Effector CD4-positive, alpha-beta T cell (primary cell): ENCODE data around the gene TEKT4. TPM values are rescaled to one million over a fixed set of nuclear protein-coding genes. Genes with fewer than 3 reads are reported as not detected.
"Not testable (repeated sequence)": the region's sequence is repeated elsewhere in the genome, so short reads cannot be mapped to it uniquely, and the experiment has no call there.

ENCODE experiments used
- DNase-seq: peaks from one replicate; pipeline ENCODE4 v3.0.0-alpha.2; 2020
- total RNA-seq: gene quantifications from one replicate; lab custom pipeline; 2026; lab: John Stamatoyannopoulos, UW

TEKT4 gene
- not detected for total RNA-seq

- DNase-seq: no peak
Measured at GRCh38 chr2:94871226-94872087, at the start of gene TEKT4. Gene TEKT4 (plus strand): TSS chr2:94871430. CDS start chr2:94871580, 150 bp downstream.

GRCh38 chr2:94839224-94839623 lies 32.0 kb upstream of the TEKT4 start:
- not testable (repeated sequence) for DNase-seq

GRCh38 chr2:94856856-94857255 lies 14.4 kb upstream of the TEKT4 start:
- DNase-seq: not testable (repeated sequence)

GRCh38 chr2:94857367-94858162 lies 13.7 kb upstream of the TEKT4 start:
- DNase-seq: peak; percentile 1

- DNase-seq: not testable (repeated sequence)
Measured at GRCh38 chr2:94858163-94858888, 12.9 kb upstream of the TEKT4 start.

- no peak for DNase-seq
Measured at GRCh38 chr2:94861308-94862152, 9.7 kb upstream of the TEKT4 start.

- not testable (repeated sequence) for DNase-seq
Measured at GRCh38 chr2:94862903-94863302, 8.3 kb upstream of the TEKT4 start.

- DNase-seq: no peak
Measured at GRCh38 chr2:94869131-94869530, 2.1 kb upstream of the TEKT4 start.

GRCh38 chr2:94869552-94870439 lies 1.4 kb upstream of the TEKT4 start:
- DNase-seq: no peak

- DNase-seq: no peak
Measured at GRCh38 chr2:94870440-94871225, 597 bp upstream of the TEKT4 start.

GRCh38 chr2:94872088-94872618 lies 923 bp downstream of the TEKT4 start:
- no peak for DNase-seq

GRCh38 chr2:94872676-94873361 lies 1.6 kb downstream of the TEKT4 start:
- no peak for DNase-seq

GRCh38 chr2:94873362-94874276 lies 2.4 kb downstream of the TEKT4 start:
- DNase-seq: no peak

- DNase-seq: peak; percentile 28
Measured at GRCh38 chr2:94874277-94874997, 3.2 kb downstream of the TEKT4 start.

GRCh38 chr2:94875064-94875819 lies 4.0 kb downstream of the TEKT4 start:
- DNase-seq: no peak

GRCh38 chr2:94875820-94876522 lies 4.7 kb downstream of the TEKT4 start:
- no peak for DNase-seq
